T-helper 22 cell (primary cell): Measurements from ENCODE around the gene FARS2.

Source experiments
- DNase-seq: peaks from one replicate; pipeline ENCODE4 v3.0.0-alpha.2; 2020; ENCODE audit warnings: low read depth

Gene FARS2

DNA sequence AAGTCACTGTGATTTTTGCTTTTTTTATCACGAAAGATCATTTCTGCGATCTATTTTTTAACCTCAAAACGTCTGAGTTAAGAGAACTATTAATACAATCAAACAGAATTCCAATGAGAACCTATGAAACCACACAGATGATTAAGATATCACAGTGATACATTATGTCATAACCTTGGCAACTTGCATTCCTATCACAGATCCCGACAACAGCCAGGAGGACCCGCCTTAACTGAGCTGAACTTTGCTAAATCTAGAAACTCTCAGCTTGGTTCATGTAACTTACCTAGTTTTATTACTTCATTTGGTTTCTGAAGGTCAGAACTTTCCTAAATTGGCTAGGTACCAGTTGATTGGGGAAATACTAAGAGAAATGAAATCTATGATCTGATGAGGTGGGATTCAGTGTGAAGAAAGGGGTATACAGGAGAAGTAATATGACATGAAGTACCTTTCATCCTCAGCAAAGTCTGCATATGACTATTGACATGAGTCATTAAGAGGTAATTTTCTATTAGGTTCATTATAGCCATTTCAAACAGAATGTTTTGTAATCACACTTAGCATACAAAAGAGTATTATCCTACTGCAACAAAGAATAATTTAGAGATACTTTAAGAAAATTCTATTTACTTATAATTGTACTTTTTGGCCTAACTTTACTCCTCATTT is 11.7 kb upstream of the FARS2 start:
- DNase-seq, result no peak

DNA sequence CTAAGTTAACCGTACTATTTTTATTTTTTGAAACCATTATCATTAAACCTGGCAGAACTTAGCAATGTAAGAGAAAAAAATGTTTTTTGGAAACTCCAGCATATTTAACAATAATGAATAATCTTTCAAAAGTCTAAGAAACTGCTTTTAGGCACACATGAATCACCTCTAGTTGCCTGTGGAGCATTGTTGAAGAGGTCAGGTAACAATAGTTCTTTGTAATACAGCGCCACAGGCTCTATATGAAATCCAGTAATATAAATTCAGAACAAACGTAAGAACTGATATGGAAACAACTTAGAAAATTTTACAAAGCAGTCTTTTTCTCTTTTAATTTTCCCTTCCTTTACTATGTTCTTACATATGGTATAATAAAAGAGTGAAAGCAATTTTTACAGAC is 10.9 kb upstream of the FARS2 start:
- no peak for DNase-seq

DNA sequence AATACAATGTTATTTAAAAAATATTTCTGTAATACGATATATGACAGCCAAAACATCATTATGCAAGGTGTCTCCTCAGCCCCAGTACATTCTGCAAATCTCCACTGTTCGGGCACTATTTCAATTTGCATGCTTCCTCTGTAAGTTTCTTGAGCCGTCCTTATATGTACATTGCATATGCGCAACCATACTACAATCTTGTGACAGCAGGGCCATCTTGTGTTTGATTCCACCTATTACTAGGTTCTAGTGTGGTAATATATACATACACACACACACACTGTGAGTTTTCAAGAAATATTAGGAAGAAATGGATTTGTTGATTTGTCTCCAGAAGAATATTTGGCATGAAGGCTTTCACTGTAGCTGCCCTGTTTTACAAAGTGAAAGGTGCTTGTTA is 10.4 kb upstream of the FARS2 start:
- DNase-seq, result no peak

DNA sequence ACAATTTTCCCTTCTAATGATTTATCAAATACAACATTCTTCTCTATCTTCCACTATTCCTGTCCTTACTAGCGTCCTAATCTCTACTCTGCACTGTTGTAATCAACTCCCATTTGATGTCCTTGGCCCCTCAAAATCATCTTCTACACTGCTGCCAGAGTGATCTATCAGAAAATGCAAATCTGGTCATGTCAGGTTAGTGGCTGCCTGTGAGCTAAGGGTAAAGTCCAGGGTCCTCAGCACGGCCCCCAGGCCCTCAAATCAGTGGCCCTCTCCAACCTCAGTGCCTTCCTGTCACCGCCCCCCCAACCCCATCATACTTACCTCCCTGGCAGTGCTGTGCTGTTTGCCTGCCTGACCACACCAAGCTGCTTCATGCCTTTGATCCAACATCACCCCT is 4.4 kb upstream of the FARS2 start:
- no peak for DNase-seq

DNA sequence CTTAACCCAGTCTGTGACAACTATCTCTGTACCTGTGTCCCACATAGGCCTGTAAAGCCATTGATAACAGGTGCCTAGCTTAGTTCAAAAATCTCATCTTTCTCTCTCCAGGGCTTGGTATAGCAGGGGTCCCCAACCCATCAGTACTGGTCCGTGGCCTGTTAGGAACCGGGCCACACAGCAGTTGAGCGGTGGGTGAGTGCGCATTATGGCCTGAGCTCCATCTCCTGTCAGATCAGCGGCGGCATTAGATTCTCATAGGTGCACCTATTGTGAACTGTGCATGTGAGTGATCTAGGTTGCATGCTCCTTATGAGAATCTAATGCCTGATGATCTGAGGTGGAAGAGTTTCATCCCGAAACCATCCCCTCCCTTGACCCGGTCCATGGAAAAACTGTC is 3.9 kb upstream of the FARS2 start:
- DNase-seq, result no peak

DNA sequence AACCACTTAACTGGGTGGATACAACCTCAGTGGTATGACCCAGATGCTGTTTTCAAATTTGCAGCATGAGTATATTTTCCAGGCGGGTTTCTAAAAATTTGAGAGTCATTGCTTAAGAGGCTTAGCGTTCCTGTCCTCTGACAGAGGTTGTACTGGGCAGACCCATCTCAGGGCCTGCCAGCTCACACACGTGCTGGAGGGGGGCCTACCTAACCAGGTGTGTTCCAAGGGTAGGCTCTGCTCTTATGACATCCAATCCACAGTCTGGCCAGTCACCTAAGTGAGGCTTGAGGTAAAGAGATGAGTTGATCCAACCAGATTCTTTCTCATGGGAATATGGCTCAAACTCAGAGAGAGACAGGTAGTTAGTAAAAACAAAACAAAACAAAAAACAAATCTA is 1.9 kb upstream of the FARS2 start:
- no peak for DNase-seq

DNA sequence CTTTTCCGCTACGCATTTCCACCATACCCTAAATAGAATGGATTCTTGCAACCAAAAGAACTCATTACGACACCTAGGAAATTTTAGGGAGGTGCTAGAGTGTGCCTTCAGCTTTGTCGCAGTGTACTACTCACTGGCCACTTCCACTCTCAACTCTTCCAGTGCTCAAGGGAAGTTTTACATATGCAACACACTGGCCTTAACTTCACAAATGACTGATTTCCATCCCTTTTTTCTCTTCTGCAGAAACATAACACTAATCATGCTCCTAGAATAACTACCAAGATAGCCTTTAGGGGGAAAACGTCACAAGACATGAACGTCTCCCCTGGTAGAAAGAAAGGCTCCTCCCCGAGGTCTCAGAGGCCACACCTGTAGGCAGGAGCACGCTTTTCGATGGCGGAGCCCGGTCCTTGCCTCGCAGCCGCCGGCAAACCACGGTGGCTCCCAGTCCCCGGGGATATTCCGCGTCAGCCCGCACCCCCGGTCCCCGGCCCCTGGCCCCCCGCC is 1.1 kb upstream of the FARS2 start:
- peak; percentile 64 for DNase-seq

DNA sequence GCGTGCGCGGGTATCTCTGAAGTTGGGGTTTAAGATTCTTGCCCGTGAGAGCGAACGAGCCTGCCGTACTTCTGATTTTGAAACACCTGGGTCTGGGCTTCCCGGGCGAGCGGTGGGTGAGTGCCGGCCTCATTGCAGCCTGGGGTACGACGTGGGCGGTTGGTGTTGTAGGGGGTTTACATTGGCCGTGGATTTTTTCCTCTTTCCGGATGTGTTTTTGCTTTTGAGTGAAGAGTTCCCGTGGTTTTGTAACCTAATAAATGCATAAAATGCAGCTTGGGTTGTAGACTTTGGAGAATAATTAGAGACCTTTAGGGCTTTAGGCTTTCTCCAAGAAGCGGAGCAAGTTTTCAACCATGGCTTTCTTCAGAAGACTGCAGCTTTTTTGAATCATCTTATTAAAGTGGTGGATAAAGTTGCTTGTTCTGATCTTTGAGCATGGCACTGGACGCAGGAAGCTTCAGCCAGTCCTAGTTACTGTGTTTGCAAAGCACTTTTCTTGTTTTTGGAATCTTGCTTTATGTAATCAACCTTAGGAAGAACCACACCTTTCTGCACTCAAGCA is 314 bp downstream of the FARS2 start:
- DNase-seq, result no peak

DNA sequence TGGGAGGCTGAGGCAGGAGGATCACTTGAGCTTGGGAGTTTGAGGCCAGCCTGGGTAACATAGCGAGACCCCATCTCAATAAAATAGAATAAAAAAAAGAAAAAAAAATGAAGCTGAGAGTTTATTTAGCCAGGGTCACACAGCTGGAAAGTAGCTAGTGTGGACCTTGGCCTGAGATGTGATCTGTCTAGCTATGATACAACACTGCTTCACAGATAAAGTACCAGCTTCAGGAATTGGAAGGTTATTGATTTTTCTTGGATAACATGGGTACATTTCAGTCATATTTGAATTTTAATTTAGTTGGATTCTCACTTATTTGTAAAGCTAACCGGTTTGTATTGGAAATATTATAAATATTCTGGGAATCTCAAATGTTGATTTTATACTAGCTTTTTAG is 5.1 kb downstream of the FARS2 start:
- no peak for DNase-seq

DNA sequence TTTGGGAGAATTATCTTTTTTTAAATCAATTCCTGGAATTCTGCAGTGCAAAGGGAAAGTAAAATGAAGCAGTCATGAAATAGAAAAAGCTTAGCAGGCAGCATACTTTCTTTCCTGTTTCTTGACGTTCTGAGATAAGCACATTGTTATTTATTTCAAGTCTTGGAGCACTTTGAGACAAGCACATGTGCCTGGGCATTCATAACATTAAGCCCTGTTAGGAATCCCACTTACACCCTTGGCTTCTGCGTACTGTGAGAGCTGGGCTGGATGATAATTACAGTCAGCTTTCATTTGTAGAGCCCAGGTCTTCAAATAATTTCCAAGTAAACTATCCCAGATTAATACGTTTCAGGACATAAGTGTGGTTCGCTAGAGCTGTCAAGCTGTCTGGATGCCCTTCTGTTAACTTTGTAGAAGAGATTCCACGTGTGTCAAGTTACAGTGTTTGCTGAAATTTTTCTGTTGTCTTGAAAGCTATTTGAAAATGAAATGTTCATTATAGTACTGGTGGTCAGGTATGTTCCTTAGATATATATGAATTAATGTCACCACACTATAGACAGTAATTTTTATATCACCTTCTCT is 8.9 kb downstream of the FARS2 start:
- DNase-seq, result no peak

DNA sequence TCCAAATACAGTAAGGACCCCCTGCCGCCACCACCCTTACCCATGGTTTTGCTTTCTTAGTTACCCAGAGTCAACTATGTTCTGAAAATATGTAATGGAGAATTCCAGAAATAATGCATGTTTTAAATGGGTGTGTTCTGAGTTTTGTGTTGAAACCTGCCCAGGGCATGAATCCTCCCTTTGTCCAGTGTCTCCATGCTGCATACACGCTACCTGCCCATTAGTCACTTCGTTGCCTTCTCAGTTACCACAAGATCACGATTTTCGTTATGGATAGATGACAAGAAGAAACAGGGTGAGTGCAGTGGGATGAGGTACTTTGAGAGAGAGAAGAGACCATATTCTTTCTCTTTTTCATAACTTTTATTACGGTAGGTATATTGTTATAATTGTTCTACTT is 10.6 kb downstream of the FARS2 start:
- no peak for DNase-seq

DNA sequence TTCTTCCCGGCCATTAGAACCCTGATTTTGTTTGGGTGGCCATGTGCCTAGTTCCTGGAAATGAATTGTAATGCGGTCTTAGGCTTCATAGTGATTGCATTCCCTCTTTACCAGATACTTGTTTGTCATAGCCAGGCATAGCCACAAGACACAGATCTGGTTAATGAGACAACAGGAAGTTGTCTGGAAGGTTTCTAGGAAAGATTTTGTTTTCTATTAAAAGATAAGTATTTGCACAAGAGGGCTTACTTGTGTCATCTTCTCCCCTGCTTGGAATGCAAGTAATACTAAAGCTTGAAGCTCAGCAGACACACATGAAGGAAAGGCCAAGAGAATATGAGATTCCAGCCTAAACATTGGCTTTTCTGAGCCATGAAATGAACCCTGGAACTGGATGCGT is 12.9 kb downstream of the FARS2 start:
- no peak for DNase-seq

DNA sequence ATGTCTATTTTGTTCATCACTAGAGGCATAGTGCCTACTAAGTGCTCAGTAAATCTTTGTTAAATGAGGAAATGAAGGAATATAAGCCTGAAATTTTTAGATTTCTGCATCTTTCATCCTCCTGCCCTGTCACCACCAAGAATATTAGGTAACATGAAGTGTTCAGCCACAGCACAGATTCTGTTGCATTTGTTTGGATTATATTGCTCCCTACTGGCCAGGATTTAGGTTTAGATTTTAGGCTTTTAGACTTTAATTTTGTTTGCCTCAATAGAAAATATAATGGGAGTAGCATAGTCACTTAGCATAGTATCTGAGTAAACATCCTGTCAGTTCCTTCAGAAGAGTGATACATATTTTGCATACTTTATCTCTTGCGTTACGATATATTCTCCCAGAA is 14.2 kb downstream of the FARS2 start:
- DNase-seq, result no peak

DNA sequence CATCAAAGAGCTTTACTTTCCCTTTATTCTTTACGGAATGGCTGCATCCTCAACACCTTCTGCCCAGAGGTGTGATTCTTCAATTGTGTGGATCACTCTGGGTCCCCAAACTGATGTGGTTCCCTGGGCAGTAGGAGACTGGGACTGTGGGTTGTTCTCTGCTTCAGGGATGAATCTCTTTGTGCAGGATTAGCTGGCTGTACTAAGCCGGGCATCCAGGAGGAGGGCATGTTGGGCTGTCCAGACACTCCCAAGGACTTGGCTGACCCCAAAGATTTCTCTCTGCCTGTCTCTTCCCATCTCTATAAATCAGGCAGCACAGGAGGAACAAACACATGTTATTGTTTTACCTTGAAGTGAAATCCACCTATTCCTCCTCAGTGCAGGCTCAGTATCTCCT is 15.3 kb downstream of the FARS2 start:
- no peak for DNase-seq

DNA sequence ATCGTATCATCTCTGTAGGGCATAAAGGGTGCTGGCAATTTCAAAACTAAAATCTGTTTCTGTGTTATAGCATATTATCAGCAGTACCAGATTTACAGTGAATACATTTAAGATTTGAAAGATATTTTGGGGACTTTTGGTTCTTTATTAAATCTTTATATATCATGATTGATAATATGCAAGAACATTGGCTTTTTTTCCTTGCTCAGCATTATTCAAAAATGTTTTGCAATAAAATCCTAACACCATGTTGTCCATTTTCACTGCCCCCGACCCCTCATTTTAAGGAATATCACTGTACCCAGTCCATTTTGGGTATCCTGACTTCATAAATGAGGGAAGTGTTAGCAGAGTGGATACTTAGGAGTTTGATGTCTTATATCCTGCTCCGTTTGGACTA is 16.3 kb downstream of the FARS2 start:
- DNase-seq, result no peak

DNA sequence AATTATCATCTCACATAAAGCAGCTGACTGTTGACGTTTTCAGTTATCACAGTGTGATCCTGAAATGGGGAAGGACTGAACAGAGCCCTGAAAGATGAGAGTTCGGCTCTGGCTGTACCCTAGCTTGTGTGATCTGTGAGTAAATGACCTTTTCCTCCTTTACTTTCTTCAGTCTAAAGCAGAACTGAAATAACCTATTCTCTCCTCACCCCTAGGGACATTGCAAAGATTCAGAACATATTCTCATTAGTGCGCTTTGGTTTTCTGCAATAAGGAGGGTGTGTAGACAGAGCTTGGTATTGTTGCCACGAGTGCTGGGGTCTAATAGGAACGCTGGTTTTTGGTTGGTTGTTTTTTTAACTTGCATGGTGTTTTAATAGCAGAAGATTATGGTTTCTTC is 16.7 kb downstream of the FARS2 start:
- DNase-seq, result no peak

DNA sequence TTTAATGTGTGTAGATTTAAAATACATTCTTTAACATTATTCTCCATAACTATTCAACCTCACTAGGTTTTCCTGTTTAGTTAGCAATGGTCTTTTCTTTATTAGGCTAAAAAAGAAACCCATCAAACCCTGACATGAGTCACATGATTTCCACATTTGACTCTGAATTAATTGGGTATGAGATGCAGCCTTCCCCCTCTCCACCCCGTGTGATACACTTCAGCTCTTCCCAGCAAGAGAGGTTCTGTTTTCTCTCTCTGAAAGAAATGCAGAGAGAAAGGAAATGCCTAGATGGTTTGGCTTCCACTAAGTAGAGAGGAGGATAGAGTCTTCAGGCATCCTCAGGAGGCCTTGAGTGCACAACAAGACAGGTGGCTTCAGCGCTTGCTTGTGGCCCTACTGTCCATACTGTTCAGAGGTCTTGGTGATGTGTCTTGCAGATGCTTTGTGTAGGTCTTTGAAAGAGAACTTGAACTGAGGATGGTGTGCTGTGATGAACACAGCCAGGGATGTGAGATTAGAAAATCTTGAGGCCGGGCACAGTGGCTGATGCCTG is 17.3 kb downstream of the FARS2 start:
- no peak for DNase-seq

DNA sequence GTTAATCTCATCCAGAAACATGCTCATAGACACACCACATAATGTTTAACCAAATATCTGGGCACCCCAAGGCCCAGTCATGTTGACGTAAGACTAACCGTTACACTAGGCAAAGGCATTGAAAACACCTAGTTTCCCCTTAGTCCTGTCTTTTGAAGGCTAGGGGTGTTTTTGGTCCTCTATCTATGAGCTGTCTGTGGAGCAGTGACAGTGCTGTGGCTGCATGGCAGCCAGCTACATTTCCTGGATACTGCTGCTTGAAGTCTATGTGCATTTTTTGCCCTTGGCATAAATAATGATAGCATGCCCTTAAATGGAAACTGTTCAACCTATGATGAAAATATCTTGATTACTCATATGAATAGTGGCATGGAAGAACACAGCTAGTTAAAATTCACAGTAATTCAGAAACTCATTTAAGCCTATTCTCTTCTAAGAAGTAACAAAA is 18.6 kb downstream of the FARS2 start:
- DNase-seq, result no peak

DNA sequence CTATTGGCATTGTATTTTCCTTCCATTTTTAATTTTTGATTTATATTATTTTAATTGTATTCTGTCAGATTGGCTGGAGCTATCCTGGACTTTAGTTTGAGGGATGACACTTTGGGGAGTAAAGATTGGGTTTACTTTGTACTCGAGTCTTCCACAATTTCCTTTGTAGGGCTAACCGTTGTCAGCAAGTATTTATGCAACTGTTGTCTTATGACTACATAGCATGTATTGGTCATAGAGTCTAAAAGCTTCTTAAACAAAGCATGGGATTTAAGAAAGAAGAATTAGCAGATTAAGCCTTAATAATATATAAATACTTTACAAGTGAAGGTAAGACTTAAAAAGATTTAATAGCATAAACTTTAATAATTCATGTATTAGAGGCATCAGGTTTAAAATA is 19.6 kb downstream of the FARS2 start:
- no peak for DNase-seq

DNA sequence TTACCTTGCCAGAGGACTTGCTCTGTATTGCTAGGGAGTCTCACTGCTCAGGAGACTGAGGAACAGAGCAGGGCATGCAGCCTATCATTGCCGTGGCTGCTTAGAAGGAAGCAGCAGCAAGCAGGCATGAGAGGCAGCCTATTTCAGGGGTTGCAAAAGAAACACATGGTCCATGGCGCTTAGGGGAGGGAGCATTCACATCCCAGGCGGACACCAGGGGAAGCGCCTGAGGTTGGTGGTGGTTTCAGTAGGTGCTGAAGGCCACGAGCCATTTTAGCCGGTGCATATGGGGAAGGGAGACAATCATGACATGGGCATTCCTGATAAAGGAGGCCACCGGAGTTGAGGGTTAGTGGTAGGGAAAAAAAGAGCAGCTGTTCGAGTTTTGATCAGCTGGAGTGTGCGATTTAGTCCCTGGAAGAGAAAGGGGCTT is 20.9 kb downstream of the FARS2 start:
- DNase-seq, result no peak

DNA sequence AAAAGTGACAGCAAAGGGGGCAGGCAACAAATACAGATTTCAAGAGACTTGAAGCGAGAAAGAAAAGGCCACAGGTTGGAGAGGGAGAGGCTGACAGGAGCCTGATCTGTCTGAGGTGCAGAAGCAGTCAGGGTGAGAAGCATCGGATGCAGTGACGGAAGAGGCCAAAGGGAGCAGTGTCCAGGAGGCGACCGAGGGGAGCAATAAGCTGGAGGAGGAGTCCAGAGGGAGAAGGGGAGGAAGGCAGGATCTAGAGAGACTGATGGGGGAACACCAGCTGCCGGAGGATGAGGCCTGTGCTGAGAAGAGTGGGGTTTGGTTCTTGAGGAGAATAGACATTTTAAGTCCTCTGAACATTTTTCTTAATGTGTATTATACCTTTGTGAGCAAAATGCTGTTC is 23.8 kb downstream of the FARS2 start:
- no peak for DNase-seq

DNA sequence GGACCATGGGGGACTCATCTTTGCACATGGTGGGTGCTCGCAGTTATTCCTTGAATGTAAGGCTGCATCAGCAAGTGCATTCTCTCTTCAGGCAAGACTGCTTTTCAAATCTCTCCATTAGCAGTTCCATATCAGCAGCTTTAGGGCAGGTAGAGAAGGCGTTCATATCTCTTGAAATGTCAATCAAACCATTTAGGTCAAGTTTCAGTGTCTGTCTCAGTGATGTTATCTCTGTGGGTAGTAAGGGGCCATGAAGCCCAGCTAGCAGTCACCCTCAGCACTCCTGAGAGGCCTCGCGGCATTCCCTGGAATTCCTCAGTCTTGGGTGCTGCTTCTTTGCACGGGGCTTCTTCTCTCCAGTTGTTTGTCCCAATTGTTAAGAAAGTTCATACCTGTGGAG is 24.2 kb downstream of the FARS2 start:
- no peak for DNase-seq

DNA sequence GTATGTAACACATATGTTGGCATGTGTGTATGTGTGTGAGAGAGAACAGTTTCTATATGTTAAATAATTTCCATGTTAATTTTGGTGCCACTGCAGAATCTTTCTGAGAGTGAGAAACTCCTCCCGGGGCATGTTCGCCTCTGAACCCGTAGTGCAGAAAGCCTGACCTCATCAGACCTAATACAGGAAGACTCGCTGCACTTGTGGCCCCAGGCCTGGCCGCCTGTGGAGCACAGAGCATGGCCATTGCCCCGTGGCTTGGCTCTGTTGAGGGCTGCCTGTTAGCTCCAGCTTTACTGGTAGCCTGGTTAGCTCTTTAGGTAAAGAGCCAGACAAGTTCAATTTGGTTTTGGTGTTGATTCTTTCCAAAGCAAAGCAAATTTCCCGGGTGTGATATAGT is 25.5 kb downstream of the FARS2 start:
- no peak for DNase-seq
